Measurements from ENCODE around the gene CDYL2.

The CDYL2 gene

GRCh38 chr16:80671281-80671849, 133.0 kb downstream of the CDYL2 start:
- TF ChIP-seq CTCF (IDR thresholded peaks at IDR 0.05; ENCODE audit: borderline replicate concordance, control extremely low read depth, extremely low read depth, insufficient read depth, missing control alignments), result no peak
- in situ Hi-C loops (cut with MboI; ENCODE audit: low sequenced_read_pairs, unreplicated experiment), result no loop called here
- DNase-seq (ENCODE audit: low spot score), result peak; percentile 52

GRCh38 chr16:80670170-80670865, 134.1 kb downstream of the CDYL2 start:
- TF ChIP-seq CTCF (IDR thresholded peaks at IDR 0.05; ENCODE audit: borderline replicate concordance, control extremely low read depth, extremely low read depth, insufficient read depth, missing control alignments), result no peak
- no peak for DNase-seq (ENCODE audit: low spot score)
- in situ Hi-C loops (cut with MboI; ENCODE audit: low sequenced_read_pairs, unreplicated experiment), result no loop called here

DNA sequence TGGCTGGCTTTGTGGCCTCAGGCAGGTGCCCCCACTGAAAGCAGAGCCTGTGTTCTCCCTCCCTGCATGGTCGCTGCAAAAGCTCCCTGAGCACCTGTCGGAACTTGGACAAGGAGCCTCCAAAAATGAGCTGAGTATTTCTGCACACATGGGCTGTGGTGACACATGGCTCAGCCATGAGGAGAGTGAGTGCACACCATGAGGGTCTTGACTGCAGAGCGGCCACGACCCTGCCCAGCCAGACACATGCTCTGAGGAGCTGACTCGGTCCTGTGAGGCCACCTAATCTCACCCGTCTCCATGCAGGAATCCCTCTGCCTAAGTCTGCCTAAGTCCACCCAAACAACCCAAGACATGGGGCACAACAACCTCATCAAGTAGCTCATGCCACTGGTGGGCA, 134.7 kb downstream of the CDYL2 start:
- TF ChIP-seq CTCF (IDR thresholded peaks at IDR 0.05; ENCODE audit: borderline replicate concordance, control extremely low read depth, extremely low read depth, insufficient read depth, missing control alignments), result no peak
- in situ Hi-C loops (cut with MboI; ENCODE audit: low sequenced_read_pairs, unreplicated experiment), result no loop called here
- DNase-seq (ENCODE audit: low spot score), result no peak

DNA sequence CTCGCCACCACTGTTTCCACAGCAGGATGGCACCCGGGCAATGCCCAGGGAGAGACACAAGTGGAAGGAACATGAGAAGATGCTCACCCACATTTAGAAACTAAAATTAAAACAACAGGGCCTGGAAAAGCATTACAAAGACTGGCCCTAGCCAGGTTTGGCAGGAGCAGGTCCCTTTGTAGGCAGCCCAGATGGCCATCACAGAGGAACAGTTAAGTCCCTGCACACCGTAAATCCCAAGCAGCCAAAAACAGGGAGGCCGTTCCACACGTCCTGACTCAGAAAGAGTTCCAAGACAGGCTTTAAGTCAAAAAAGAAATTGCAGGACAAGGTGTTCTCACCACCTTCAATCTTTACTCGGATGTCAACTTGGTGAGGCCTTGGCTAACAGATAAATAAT, 136.5 kb downstream of the CDYL2 start:
- in situ Hi-C loops (cut with MboI; ENCODE audit: low sequenced_read_pairs, unreplicated experiment), result no loop called here
- no peak for TF ChIP-seq CTCF (IDR thresholded peaks at IDR 0.05; ENCODE audit: borderline replicate concordance, control extremely low read depth, extremely low read depth, insufficient read depth, missing control alignments)
- DNase-seq (ENCODE audit: low spot score), result no peak

- in situ Hi-C loops (cut with MboI; ENCODE audit: low sequenced_read_pairs, unreplicated experiment), result no loop called here
Measured at GRCh38 chr16:80667251-80667560, 137.2 kb downstream of the CDYL2 start.

More at GRCh38 chr16:80667251-80667560, 137.2 kb downstream of the CDYL2 start:
- DNase-seq (ENCODE audit: low spot score), result no peak
- TF ChIP-seq CTCF (IDR thresholded peaks at IDR 0.05; ENCODE audit: borderline replicate concordance, control extremely low read depth, extremely low read depth, insufficient read depth, missing control alignments), result no peak

All from GM13976 (cell line).